Endothelial cell of umbilical vein (primary cell): Measurements from ENCODE around the gene CD83.

Experiments used
- CTCF ChIP-seq, 2 donors: IDR thresholded peaks; 1 replicate in 1 of 2; 2 replicates in 1 of 2; pipeline ENCODE4 v1.5.1; 2011; ENCODE audit warnings: low read length in 2 of 2, mild to moderate bottlenecking in 2 of 2, moderate library complexity in 2 of 2, control low read depth in 1 of 2, inconsistent platforms in 1 of 2, low read depth in 1 of 2; ENCODE audit not compliant: insufficient read depth in 1 of 2; ENCODE audit errors: extremely low read depth in 1 of 2
- FOS ChIP-seq: IDR thresholded peaks from 2 replicates; pipeline ENCODE4 v1.6.1; 2011; ENCODE audit warnings: mild to moderate bottlenecking, low read length, moderate library complexity, borderline replicate concordance; ENCODE audit not compliant: insufficient read depth
- GATA2 ChIP-seq: IDR thresholded peaks from 2 replicates; pipeline ENCODE4 v1.7.0; 2011; ENCODE audit warnings: low read depth, mild to moderate bottlenecking, moderate library complexity, mixed read lengths, low read length; ENCODE audit not compliant: insufficient read length, insufficient read depth

DNA sequence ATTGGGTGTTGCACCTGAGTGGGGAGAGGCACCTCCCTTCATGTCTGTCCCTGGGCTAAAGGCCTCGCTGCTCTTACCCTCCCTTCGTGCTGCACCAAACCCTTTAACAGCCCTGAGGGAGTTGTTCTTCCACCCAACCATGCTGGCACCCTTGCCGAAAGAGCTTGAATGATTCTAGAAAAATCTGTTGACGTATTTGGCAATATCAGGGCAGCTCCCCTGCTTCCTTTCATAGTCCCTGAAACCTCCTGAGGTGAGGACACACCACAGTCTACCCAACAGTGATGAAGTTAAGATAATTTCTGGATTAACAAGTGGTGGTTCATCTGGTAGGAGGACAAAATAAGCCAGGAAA, 15.3 kb downstream of the CD83 start:
- TF ChIP-seq CTCF (IDR thresholded peaks at IDR 0.05; ENCODE audit: extremely low read depth in 1 of 2, insufficient read depth in 1 of 2, low read depth in 1 of 2, low read length in 2 of 2) = no peak
- no peak for TF ChIP-seq FOS
- no peak for TF ChIP-seq GATA2
